Central memory CD4-positive, alpha-beta T cell (primary cell): ENCODE measurements around the gene C1orf74.

Source experiments
- DNase-seq: peaks from one replicate; pipeline ENCODE4 v3.0.0; 2022

Gene C1orf74

GRCh38 chr1:209741889-209742288 is 42.5 kb downstream of the C1orf74 start:
- no peak for DNase-seq

GRCh38 chr1:209741193-209741592 is 43.2 kb downstream of the C1orf74 start:
- no peak for DNase-seq

GRCh38 chr1:209738270-209738669 is 46.1 kb downstream of the C1orf74 start:
- DNase-seq, result no peak

GRCh38 chr1:209737118-209737505 is 47.2 kb downstream of the C1orf74 start:
- no peak for DNase-seq

GRCh38 chr1:209736490-209737117 is 47.8 kb downstream of the C1orf74 start:
- DNase-seq, result no peak

GRCh38 chr1:209733409-209734192 is 50.8 kb downstream of the C1orf74 start:
- DNase-seq, result no peak

GRCh38 chr1:209732725-209733124 is 51.6 kb downstream of the C1orf74 start:
- no peak for DNase-seq

- no peak for DNase-seq
These were observed 54.9 kb downstream of the C1orf74 start for GRCh38 chr1:209729436-209729835.
